ENCODE data around the gene FARSB.
"Not testable (repeated sequence)": the region's sequence is repeated elsewhere in the genome, so short reads cannot be mapped to it uniquely, and the experiment has no call there.

FARSB gene

DNA sequence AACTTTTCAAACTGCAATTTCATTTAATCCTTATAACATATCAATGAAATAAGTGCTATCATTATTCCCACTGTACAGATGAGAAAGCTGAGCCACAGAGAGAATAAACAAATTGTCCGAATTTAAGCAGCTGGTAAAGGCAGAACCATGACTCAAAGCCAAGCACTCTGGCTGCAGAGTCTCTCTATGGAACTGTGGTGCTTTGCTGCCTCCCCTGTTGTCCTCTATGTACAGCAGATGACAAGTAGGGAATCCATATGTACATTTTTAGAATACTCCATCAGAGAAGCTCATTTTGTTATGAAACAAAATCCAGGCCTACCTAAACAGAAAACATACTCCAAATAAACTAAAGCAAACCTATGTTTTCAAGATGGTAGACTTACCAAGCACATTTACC is 45.1 kb downstream of the FARSB start:
- in situ Hi-C loops (cut with MboI; ENCODE audit: low sequenced_read_pairs): no loop called here

DNA sequence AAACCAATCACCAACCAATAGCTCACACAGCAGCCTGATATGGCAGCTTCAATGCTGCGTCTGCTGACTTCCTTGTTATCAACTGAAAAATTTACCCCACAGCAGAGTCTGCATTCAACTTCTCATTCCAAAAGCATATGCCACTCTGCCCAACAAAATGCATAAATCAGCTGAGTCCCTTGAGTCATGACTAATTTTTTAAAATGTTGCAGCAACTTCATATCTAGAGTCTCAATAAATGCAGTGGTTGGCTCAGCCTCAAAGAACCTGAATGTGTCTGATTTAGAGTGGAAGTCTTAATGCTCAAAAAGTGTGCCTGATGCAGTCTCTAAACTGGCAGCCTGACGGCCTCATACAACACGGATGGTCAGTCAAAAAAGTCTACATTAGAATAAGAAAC is 46.5 kb downstream of the FARSB start:
- in situ Hi-C loops (cut with MboI; ENCODE audit: low sequenced_read_pairs): no loop called here

DNA sequence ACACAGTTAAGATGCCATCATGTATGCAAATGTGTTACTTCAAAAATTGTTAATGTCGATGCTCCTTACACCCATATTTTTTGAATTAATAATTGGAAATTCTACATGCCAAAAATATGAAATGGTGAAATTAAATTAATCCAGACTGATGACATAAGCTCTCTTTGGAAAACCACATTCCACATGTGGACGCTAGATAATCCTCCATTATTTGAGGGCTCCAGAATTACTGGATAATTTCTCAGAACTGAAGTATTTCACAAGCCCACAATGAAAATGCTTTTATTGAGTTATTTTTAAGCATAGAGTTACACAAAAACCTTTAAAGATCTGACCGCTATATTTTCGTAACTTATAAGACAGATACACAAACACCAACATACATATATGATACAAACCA is 47.8 kb downstream of the FARSB start:
- in situ Hi-C loops (cut with MboI; ENCODE audit: low sequenced_read_pairs): no loop called here

DNA sequence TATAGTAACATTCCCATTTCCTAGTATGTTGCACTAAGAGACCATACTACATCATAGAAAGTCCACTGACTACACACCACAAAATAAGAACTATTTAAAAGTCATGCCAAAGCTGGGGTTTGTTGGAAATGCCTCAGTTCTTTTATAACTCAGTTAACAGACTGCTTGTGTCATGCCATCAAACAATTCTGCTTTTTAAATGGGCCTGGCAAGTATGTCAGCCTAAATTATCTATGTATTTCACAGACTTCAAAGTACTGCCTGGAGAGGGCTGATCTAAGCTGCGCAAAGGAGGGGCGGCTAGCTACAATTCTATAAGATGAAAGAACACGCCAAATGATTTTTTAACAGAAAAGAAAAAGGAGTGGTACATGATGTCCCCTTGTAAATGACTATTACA is 49.6 kb downstream of the FARSB start:
- in situ Hi-C loops (cut with MboI; ENCODE audit: low sequenced_read_pairs): no loop called here

DNA sequence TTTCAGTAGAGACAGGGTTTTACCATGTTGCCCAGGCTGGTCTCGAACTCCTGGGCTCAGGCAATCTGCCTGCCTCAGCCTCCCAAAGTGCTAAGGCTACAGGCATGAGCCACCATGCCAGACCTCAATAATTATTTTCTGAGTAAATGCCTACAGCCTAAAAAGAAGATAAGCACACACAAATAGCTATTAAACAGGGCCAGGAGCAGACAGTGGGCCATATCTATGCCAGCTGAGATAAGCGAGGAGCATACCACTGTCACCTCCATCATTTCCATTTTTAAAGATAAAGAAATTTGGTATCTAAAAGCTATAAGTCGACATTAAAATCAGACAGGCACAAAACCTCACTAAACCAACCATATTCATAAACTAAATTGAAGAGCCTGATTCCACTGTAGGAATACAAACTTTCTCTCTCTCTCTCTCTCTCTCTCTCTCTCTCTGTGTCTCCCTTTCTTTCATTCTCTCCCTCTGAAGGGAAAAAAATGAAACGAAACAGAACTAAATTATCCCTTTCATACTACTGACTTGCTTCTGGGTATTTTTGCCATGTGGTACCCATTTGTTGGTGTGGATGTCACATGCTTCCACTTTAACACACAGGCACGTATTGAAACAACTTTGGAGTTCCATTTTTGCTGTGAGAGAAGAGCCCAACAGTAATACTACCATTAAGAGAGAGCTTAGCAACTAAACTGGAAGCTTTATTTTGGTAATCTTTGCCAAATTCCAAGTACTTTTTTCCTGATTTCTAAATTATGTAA is 51.0 kb downstream of the FARSB start:
- in situ Hi-C loops (cut with MboI; ENCODE audit: low sequenced_read_pairs): no loop called here

DNA sequence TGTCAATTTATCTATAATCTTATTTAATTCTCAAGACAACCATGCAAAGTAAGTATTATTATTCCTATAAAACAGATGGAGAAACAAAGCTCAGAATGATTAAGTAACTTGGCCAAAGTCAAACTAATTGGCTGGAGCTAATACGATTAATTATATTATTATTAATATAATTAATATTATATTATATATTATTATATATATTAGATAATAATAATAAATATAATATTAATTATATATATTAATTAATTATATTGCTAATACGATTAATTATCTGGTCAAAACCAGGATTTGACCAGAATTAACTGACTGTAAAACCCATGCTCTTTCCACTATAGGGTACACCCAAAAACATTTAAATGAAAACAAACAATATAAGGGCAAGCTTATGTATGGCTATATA is 52.4 kb downstream of the FARSB start:
- in situ Hi-C loops (cut with MboI; ENCODE audit: low sequenced_read_pairs): no loop called here

DNA sequence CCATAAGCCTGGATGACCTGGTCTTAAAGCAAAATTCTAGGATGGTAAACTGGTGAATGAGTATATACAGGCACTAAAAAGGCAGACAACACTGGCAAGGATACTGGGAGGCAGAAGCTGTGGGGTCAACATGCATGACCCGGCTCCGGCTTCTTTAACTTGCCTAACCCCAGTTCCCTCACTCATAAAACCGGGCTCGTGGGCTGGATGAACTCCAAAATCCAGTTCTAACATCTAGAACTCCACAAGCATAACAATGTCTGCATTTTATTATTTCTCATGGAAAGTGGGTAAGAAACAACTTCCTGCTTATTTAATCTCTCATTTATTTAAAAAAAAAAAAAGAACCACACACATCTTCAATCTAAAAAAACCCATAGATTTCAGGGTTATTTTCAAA is 57.3 kb downstream of the FARSB start:
- in situ Hi-C loops (cut with MboI; ENCODE audit: low sequenced_read_pairs): no loop called here

DNA sequence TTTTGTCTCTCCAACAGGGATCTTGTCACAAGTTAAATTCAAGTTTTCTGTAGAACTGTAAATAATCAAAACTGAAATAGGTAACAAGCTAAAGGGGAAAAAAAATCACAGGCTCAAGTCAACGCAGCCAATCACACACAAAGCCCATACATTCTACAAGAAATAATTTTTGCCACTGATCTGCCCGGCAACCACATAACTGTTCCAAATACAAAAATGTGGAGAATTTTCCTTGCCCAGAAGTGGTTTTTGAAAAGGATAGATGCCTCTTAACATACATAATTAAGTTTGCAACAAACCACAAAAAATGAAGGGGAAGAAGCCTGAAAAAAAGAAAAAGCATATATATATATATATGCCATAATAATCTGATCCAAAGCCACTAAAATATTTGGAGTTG is 60.3 kb downstream of the FARSB start:
- in situ Hi-C loops (cut with MboI; ENCODE audit: low sequenced_read_pairs): no loop called here

DNA sequence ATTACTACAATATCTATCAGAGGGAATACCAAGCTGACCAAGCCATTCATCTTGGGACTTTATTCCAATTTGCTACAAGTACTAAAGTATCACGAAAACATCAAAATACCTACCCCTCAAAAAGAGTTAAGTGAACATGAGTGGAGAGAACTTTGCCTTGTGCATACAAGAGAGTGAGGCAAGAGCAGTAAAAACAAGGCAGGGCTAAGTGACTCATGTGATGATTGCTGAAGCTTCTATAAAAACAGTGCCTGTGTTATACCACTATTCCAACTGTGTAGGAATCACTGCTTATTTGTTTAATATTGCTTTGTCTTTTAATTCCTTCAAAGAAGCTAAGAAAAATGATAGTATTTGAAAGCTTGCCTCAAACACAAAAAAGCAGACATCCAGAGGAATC is 61.2 kb downstream of the FARSB start:
- in situ Hi-C loops (cut with MboI; ENCODE audit: low sequenced_read_pairs): no loop called here

DNA sequence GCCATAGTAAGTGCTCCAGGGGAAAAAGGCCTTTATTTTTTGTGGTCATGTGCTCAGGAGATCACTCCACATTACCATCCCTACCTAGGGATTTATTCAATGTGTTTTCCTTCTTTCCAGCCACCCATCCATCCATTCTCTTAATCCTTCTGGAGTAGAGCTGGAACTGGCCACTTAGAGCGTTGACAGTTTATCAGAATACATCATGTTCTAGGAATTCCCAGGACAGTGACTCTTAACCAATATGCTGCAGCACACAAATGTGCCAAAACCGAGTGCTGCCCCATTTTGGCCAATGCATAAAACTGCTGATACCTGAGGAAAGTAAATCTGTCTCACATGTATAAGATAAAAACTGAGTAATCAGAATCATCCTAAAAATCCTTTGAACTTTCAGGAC is 63.7 kb downstream of the FARSB start:
- in situ Hi-C loops (cut with MboI; ENCODE audit: low sequenced_read_pairs): no loop called here

DNA sequence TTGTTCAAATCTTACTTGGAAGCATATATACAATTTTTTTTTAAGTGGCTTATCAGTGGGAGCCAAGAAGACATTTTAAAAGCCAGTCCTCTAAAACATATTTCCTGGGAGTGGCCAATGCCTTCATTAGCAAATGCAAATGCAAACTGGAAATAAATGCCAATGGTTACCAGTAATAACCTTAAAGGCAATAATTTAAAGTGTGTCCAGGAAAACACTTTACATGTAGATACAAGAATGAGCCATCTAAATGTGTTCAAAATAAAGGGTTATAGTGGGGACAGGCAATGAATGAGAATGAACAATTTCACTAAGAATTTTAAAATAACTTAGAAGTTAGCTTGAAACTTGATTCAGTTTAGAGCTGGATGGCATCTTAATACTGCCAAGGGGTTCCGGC is 64.2 kb downstream of the FARSB start:
- in situ Hi-C loops (cut with MboI; ENCODE audit: low sequenced_read_pairs): no loop called here

DNA sequence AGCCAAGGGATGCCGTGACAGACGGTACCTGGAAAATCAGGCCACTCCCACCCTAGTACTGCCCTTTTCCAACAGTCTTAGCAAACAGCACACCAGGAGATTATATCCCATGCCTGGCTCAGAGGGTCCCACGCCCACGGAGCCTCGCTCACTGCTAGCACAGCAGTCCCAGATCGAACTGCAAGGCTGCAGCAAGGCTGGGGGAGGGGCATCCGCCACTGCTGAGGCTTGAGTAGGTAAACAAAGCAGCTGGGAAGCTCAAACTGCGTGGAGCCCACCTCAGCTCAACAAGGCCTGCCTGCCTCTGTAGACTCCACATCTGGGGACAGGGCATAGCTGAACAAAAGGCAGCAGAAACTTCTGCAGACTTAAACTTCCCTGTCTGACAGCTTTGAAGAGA is 71.3 kb downstream of the FARSB start:
- in situ Hi-C loops (cut with MboI; ENCODE audit: low sequenced_read_pairs): not testable (repeated sequence)

DNA sequence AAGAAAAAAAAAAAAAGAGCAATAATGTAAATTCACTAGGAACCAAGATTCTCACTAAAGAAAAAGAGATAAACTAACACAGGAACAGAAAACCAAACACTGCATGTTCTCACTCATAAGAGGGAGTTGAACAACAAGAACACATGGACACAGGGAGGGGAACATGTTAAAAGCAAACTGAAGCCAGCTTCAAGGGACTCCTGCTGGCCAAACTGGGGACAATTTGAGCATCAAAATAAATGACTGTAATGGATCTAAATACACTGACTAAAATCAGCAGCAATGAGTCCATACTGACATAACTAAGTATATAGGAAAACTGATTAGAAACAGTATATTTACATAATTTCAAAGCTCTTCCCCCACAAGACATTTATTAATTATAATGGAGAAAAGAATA is 73.0 kb downstream of the FARSB start:
- in situ Hi-C loops (cut with MboI; ENCODE audit: low sequenced_read_pairs): no loop called here

DNA sequence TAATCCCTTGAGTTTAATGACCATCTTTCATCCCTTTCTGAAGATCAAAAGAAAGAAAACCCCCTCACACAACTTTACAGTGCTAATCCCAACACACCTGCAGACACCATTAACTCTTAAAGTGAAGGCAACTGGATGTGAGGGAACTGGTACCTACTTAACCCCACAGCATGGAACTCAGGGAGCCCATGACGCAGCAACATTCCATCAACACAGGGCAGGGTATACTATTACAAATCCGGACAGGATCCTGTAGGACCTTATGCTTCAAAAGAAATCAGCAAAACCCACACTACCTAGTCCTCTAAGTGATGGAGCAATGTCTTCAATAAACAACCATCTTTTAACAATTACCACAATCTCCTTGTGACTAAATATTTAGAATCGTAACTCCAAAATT is 78.6 kb downstream of the FARSB start:
- in situ Hi-C loops (cut with MboI; ENCODE audit: low sequenced_read_pairs): no loop called here

DNA sequence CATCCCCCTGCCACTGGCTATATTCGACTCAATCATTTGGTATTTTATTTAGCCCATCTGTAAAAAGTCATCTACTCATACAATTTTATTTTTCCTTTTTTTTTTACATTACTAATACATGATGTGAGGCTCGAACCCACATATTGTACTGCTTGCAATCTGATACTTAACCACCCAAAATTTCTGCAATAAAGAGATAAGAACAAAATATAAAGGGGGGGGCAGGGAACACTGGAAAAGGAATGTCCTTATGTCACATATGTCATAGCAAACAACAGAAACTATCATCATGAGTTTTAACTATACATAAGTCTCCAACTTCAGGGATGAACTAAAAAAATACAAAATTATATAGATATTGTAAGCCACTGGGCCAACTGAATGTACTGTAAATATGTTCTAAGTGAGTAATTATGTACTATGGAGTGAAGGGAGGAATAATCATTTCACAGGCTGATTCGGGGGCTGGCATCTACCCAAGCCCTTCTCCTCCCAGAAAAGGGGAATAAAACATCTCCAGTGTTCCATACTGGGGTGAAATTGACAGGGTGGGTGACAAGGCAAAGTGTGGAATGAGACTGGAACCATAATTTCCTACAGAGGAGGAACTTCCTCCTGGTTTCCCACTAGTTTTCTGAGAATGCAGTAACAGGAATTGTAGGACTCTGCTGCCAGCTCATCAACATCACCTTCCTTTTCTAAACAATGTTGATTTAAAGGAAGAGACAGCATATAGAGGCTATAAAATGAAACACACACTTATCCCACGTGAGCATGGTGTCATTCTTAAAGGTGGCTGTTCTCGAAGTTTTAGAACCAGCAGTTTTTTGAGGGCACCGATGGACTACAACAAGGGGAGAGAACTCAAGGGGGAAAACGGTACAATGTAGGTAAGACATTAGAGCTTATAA is 79.5 kb downstream of the FARSB start:
- in situ Hi-C loops (cut with MboI; ENCODE audit: low sequenced_read_pairs): no loop called here

DNA sequence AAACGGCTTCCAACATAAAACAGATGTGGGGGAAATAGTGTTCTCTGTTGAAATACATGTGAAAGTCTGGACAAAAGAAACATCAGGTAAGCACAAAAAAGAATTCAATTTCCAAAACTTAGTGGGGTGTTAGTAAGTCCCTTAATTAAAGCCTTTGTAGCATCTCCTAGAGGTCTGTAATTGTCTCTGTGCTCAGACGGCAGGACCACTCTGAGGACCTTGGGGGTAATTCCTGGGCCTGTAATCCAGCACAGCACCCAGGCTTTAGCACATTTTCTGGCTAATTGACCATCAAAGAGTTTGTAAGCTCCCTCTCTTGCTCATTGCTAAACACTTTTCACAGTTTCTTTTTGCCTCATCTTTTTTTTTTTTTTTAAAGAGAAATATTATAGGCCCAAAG is 80.3 kb downstream of the FARSB start:
- in situ Hi-C loops (cut with MboI; ENCODE audit: low sequenced_read_pairs): no loop called here

DNA sequence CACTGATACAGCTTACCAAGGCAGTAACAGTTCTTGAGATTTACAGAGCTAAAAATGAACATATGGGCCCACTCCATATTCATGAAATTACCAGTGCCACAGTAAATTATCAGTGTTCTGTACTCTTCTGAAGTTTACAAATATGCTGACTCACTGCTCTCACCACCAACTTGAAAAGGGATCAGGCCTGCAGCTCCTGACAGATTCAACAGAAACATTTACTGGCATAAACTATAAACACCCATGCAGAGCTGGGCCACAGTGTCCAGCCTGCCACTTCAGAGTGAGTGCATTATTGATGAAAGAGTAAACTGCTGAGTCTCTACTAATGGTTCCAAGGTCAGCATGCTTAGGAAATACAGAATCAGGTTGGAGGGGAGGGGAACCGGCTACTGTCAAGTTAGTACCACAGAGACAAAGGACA is 83.1 kb downstream of the FARSB start:
- in situ Hi-C loops (cut with MboI; ENCODE audit: low sequenced_read_pairs): loop anchor here (25.0 kb wide), 1 partner anchor 510 kb away; no protein-coding TSS in a partner anchor

DNA sequence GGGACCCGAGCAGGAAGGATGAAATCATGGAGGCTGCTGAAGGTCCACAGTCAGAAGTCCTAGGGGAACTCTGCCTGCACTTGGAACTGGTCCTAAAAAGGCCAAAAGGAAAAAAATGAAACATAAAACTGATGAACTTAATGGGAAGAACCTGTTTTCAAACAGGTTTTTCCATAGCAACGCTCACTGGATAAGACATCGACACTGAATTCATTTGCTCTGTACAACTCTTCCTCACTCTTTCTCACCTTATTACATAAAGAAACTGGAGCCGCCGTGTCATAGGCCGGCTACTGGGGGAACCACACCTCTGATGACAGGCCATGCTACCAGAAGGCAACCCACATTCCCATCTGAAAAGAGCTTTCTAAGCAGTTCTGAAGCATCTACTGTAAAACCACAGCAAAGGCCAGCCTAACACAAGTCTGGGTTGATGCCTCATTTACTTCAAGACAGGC is 83.6 kb downstream of the FARSB start:
- in situ Hi-C loops (cut with MboI; ENCODE audit: low sequenced_read_pairs): loop anchor here (25.0 kb wide), 1 partner anchor 510 kb away; no protein-coding TSS in a partner anchor

DNA sequence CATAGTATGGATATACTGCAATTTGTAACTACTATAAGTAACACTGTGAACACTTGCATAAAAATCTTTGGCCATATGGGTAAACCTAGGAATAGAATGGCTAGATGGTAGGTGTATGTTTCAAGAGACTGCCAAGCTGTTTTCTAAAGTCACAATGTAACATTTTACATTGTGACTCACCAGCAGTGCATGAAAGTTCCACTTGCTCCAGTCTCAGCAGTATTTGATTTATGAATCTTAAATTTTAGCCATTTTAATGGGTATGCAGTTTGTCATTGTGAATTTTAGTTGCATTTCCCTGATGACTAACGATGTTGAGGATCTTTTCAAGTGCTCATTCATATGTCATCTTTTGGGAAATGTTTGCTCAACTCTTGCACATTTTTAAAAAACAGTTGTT is 86.1 kb downstream of the FARSB start:
- in situ Hi-C loops (cut with MboI; ENCODE audit: low sequenced_read_pairs): loop anchor here (25.0 kb wide), 1 partner anchor 508 kb away; no protein-coding TSS in a partner anchor

DNA sequence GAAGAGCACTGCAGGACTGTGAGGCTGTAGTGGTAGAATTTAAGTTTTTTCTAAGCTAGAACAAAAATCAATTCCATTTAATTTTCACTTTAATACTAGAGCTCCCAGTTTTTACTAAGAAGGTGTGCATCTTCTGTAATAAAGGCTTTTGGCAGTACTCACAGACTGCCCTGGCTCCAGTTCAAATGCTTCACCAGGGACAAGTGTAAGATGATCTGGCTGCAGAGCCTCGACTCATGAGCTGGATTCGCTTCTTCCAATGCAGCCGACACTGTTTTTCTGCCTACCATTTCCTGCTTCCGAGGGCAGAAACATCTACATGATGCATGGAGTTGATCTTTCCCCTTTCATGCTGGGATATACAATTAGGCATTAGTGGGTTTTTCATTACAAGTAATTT is 87.0 kb downstream of the FARSB start:
- in situ Hi-C loops (cut with MboI; ENCODE audit: low sequenced_read_pairs): loop anchor here (25.0 kb wide), 1 partner anchor 507 kb away; no protein-coding TSS in a partner anchor

DNA sequence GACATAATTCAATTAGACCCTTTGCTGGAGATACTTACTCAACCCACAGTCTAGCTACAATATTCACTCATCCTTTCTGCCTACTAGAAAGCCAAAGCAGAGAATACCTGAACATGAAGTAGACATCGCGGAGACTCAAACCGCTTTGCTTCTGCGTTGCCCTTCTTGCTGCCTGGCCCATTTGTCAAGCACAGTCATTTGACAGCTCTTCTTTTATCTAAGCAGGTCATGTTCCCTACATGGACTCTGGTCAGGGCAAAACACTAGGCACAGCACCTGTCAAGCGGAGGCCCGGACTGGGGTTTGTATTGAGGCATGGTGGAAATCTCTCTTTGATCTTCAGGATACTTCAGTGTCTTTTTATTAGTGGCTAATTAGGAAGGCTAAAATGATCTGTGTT is 89.7 kb downstream of the FARSB start:
- in situ Hi-C loops (cut with MboI; ENCODE audit: low sequenced_read_pairs): loop anchor here (25.0 kb wide), 1 partner anchor 504 kb away; no protein-coding TSS in a partner anchor

DNA sequence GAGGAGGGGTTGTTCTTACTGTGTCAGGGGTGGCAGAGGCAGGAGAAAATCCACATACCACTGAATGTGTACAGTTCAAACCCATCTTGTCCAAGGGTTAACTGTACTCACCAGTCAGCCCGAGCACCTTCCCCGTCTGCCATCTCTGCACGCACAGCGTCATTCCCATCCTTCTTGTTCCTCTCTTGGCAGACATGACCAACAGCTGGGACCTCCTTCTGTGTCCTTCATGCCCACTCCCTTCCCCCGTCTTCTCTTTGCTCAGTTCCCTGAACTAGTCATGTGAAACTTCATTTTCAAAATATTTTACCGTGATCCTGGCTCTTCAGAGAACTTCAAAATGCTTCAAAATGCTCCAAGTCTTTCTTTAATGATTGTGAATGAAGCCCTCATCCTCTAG is 92.0 kb downstream of the FARSB start:
- in situ Hi-C loops (cut with MboI; ENCODE audit: low sequenced_read_pairs): loop anchor here (25.0 kb wide), 1 partner anchor 502 kb away; no protein-coding TSS in a partner anchor
